Activated CD4-positive, alpha-beta T cell treated with anti-CD3 and anti-CD28 coated beads for 24 hours (primary cell): Measurements from ENCODE around the gene ABCA4.
"Not testable (repeated sequence)": the region's sequence is repeated elsewhere in the genome, so short reads cannot be mapped to it uniquely, and the experiment has no call there.

ENCODE experiments used
- DNase-seq, 2 donors: peaks; one replicate each; pipeline ENCODE4 v3.0.0-alpha.2; 2020; ENCODE audit warnings: low read depth in 2 of 2

ABCA4 gene

GRCh38 chr1:93979040-93979717, 141.8 kb downstream of the ABCA4 start:
- DNase-seq, result no peak

- DNase-seq, result no peak
Observed at GRCh38 chr1:93977598-93977945, 143.4 kb downstream of the ABCA4 start.

GRCh38 chr1:93976711-93977597, 144.0 kb downstream of the ABCA4 start:
- DNase-seq, result no peak

GRCh38 chr1:93976291-93976690, 144.7 kb downstream of the ABCA4 start:
- no peak for DNase-seq

- DNase-seq, result no peak
Observed at GRCh38 chr1:93972341-93972740, 148.6 kb downstream of the ABCA4 start.

GRCh38 chr1:93969887-93970286, 151.1 kb downstream of the ABCA4 start:
- no peak for DNase-seq

- no peak for DNase-seq
Observed at GRCh38 chr1:93969371-93969770, 151.6 kb downstream of the ABCA4 start.

GRCh38 chr1:93967306-93967705, 153.6 kb downstream of the ABCA4 start:
- DNase-seq, result no peak

GRCh38 chr1:93965888-93966287, 155.1 kb downstream of the ABCA4 start:
- DNase-seq, result no peak

GRCh38 chr1:93965256-93965655, 155.7 kb downstream of the ABCA4 start:
- DNase-seq, result no peak

GRCh38 chr1:93964777-93965200, 156.2 kb downstream of the ABCA4 start:
- no peak for DNase-seq

GRCh38 chr1:93964096-93964776, 156.7 kb downstream of the ABCA4 start:
- no peak for DNase-seq

GRCh38 chr1:93963585-93963984, 157.4 kb downstream of the ABCA4 start:
- DNase-seq, result no peak

GRCh38 chr1:93961906-93962305, 159.0 kb downstream of the ABCA4 start:
- DNase-seq, result no peak

GRCh38 chr1:93961443-93961842, 159.5 kb downstream of the ABCA4 start:
- DNase-seq, result no peak

- no peak for DNase-seq
Observed at GRCh38 chr1:93960641-93961147, 160.3 kb downstream of the ABCA4 start.

- no peak for DNase-seq
Observed at GRCh38 chr1:93959413-93959812, 161.5 kb downstream of the ABCA4 start.

- DNase-seq, result no peak
Observed at GRCh38 chr1:93958726-93959100, 162.2 kb downstream of the ABCA4 start.

- no peak for DNase-seq
Observed at GRCh38 chr1:93958032-93958725, 162.8 kb downstream of the ABCA4 start.

GRCh38 chr1:93955765-93956164, 165.2 kb downstream of the ABCA4 start:
- no peak for DNase-seq

GRCh38 chr1:93947002-93947686, 173.8 kb downstream of the ABCA4 start:
- not testable (repeated sequence) for DNase-seq
